GM12875 (cell line): ENCODE data around the gene CTCF.

Experiments used
- H3K4me3 ChIP-seq: one replicate; pipeline ENCODE4 v1.5.1; 2011; ENCODE audit warnings: low read depth, low read length, control low read depth
- CTCF ChIP-seq: IDR thresholded peaks from 2 replicates; pipeline ENCODE4 v1.5.1; 2011; ENCODE audit warnings: low read depth, mild to moderate bottlenecking, control low read depth, inconsistent platforms, low read length, moderate library complexity, borderline replicate concordance; ENCODE audit not compliant: insufficient read depth

Gene CTCF

GRCh38 chr16:67537270-67537635 lies 25.1 kb upstream of the CTCF start:
- no peak for TF ChIP-seq CTCF
- H3K4me3 ChIP-seq: peak overlapping the region; percentile 64

- peak overlapping the region; percentile 64 for H3K4me3 ChIP-seq
- TF ChIP-seq CTCF: no peak
Measured at GRCh38 chr16:67537636-67538591, 24.4 kb upstream of the CTCF start.

GRCh38 chr16:67538666-67539101 lies 23.6 kb upstream of the CTCF start:
- H3K4me3 ChIP-seq: no peak overlapping the region
- no peak for TF ChIP-seq CTCF

- TF ChIP-seq CTCF: no peak
- no peak overlapping the region for H3K4me3 ChIP-seq
Measured at GRCh38 chr16:67539271-67539670, 23.1 kb upstream of the CTCF start.

GRCh38 chr16:67539691-67540635 lies 22.4 kb upstream of the CTCF start:
- TF ChIP-seq CTCF: no peak
- H3K4me3 ChIP-seq: no peak overlapping the region

- TF ChIP-seq CTCF: no peak
Measured at GRCh38 chr16:67540756-67541155, 21.6 kb upstream of the CTCF start.

More at GRCh38 chr16:67540756-67541155, 21.6 kb upstream of the CTCF start:
- no peak overlapping the region for H3K4me3 ChIP-seq
